ENCODE data around the gene AKT3. TPM values are rescaled to one million over a fixed set of nuclear protein-coding genes. Genes with fewer than 3 reads are reported as not detected.

AKT3 gene
- total RNA-seq, 4 donors from 2014 or later: 51.7 to 84.1 (median 71.1) TPM

GRCh38 chr1:243549108-243549507 is 300.9 kb downstream of the AKT3 start:
- H3K27ac ChIP-seq: no peak overlapping the region
- TF ChIP-seq CTCF (IDR thresholded peaks at IDR 0.05) (no peak), POLR2A (IDR thresholded peaks at IDR 0.05) (no peak)
- intact Hi-C loops (cut with DNase I): no loop called here
- H3K4me1 ChIP-seq: no peaks in the 10 kb centered on the region
- no peak for DNase-seq
- H3K9me3 ChIP-seq: no peaks in the 10 kb centered on the region
- peaks cover 0 to 4% of the 10 kb centered on the region in 2 donors for H3K36me3 ChIP-seq
- no peaks in the 10 kb centered on the region for H3K27me3 ChIP-seq
- H3K4me3 ChIP-seq (replicated peaks in 1 of 3): no peak overlapping the region

GRCh38 chr1:243548516-243548915 is 301.5 kb downstream of the AKT3 start:
- Histone ChIP-seq H3K27ac (no peak overlapping the region), H3K27me3 (no peaks in the 10 kb centered on the region), H3K36me3 (peaks cover 0 to 4% of the 10 kb centered on the region in 2 donors), H3K4me3 (replicated peaks in 1 of 3) (no peak overlapping the region), H3K4me1 (no peaks in the 10 kb centered on the region), H3K9me3 (no peaks in the 10 kb centered on the region)
- TF ChIP-seq CTCF (IDR thresholded peaks at IDR 0.05) (no peak), POLR2A (IDR thresholded peaks at IDR 0.05) (no peak)
- WGBS, 2 donors: 96 to 97% methylated on average over 1 of the region's 1 CpG
- intact Hi-C loops (cut with DNase I): no loop called here
- no peak for DNase-seq

GRCh38 chr1:243547891-243548290 is 302.2 kb downstream of the AKT3 start:
- no peaks in the 10 kb centered on the region for H3K9me3 ChIP-seq
- H3K4me1 ChIP-seq: no peaks in the 10 kb centered on the region
- H3K27me3 ChIP-seq: no peaks in the 10 kb centered on the region
- H3K27ac ChIP-seq: no peak overlapping the region
- peaks cover 0 to 4% of the 10 kb centered on the region in 2 donors for H3K36me3 ChIP-seq
- TF ChIP-seq CTCF (IDR thresholded peaks at IDR 0.05): no peak
- no peak for TF ChIP-seq POLR2A (IDR thresholded peaks at IDR 0.05)
- no peak overlapping the region for H3K4me3 ChIP-seq (replicated peaks in 1 of 3)
- DNase-seq: no peak
- intact Hi-C loops (cut with DNase I): no loop called here
- WGBS, 2 donors: 89 to 91% methylated on average over 3 of the region's 3 CpGs

GRCh38 chr1:243546457-243546856 is 303.6 kb downstream of the AKT3 start:
- TF ChIP-seq POLR2A (IDR thresholded peaks at IDR 0.05): no peak
- TF ChIP-seq CTCF (IDR thresholded peaks at IDR 0.05): no peak
- no peak overlapping the region for H3K4me3 ChIP-seq (replicated peaks in 1 of 3)
- no peak overlapping the region for H3K27ac ChIP-seq
- no peaks in the 10 kb centered on the region for H3K4me1 ChIP-seq
- WGBS, 2 donors: 0% methylated on average over 1 of the region's 1 CpG
- H3K36me3 ChIP-seq: peaks cover 0 to 4% of the 10 kb centered on the region in 2 donors
- no peaks in the 10 kb centered on the region for H3K27me3 ChIP-seq
- H3K9me3 ChIP-seq: no peaks in the 10 kb centered on the region
- intact Hi-C loops (cut with DNase I): no loop called here
- no peak for DNase-seq

- Histone ChIP-seq H3K36me3 (no peaks in the 10 kb centered on the region), H3K4me3 (replicated peaks in 1 of 3) (no peak overlapping the region), H3K9me3 (no peaks in the 10 kb centered on the region), H3K27me3 (no peaks in the 10 kb centered on the region), H3K27ac (no peak overlapping the region), H3K4me1 (no peaks in the 10 kb centered on the region)
- intact Hi-C loops (cut with DNase I): no loop called here
- DNase-seq: no peak
- 94 to 95% methylated on average over 2 of the region's 2 CpGs for WGBS, 2 donors
- TF ChIP-seq POLR2A (IDR thresholded peaks at IDR 0.05): no peak
- TF ChIP-seq CTCF (IDR thresholded peaks at IDR 0.05): no peak
These were observed 306.5 kb downstream of the AKT3 start for GRCh38 chr1:243543501-243543900.

All from thyroid gland (tissue), 4 donors.